H1 (cell line): Measurements from ENCODE around the gene MYO18A. TPM values are rescaled to one million over a fixed set of nuclear protein-coding genes. Genes with fewer than 3 reads are reported as not detected.

Experiments used
- CTCF ChIA-PET: fragments of 300-600 bp; sonication (Branson Sonifier 250); formaldehyde crosslinking; loops from one replicate; lab custom pipeline; 2021; ENCODE audit not compliant: partially characterized antibody; lab: Charles Lee
- POLR2A ChIA-PET: fragments of 300-600 bp; sonication (Branson Sonifier 250); formaldehyde crosslinking; loops from one replicate; lab custom pipeline; 2021; ENCODE audit warnings: inconsistent platforms; ENCODE audit not compliant: partially characterized antibody; lab: Charles Lee
- DNase-seq, 2 experiments: peaks; one replicate each; pipeline versions ENCODE4 v3.0.0 to v3.0.0-alpha.2; 2010 to 2022; ENCODE audit warnings: low spot score in 2 of 2, low read depth in 1 of 2, mixed read lengths in 1 of 2
- FAIRE-seq: peaks from 2 replicates; lab custom pipeline; 2011; peaks lifted over from hg19 to GRCh38; lab: Jason Lieb, UNC
- H2AFZ ChIP-seq: 2 replicates; pipeline ENCODE4 v1.8.1; 2012; ENCODE audit warnings: low read length, inconsistent platforms
- H2AK5ac ChIP-seq: 2 replicates; pipeline ENCODE4 v1.6.1; 2013; ENCODE audit warnings: low read depth, low read length
- H2BK120ac ChIP-seq: replicated peaks from 2 replicates; pipeline ENCODE3; 2013; ENCODE audit warnings: low read depth, low read length, inconsistent platforms
- H2BK12ac ChIP-seq: 2 replicates; pipeline ENCODE4 v1.6.1; 2013; ENCODE audit warnings: low read depth, low read length
- H2BK15ac ChIP-seq: 2 replicates; pipeline ENCODE4 v1.6.1; 2013; ENCODE audit warnings: low read length
- H2BK20ac ChIP-seq: 2 replicates; pipeline ENCODE4 v1.6.1; 2013; ENCODE audit warnings: low read length
- H2BK5ac ChIP-seq: 2 replicates; pipeline ENCODE4 v1.6.1; 2013; ENCODE audit warnings: low read depth, low read length
- H3K14ac ChIP-seq: 2 replicates; pipeline ENCODE4 v1.6.1; 2013; ENCODE audit warnings: inconsistent platforms; ENCODE audit not compliant: insufficient read length
- H3K18ac ChIP-seq: 2 replicates; pipeline ENCODE4 v1.6.1; 2013; ENCODE audit warnings: low read length; ENCODE audit errors: extremely low read depth
- H3K23ac ChIP-seq: 2 replicates; pipeline ENCODE4 v1.6.1; 2013; ENCODE audit warnings: inconsistent platforms; ENCODE audit not compliant: insufficient read length
- H3K23me2 ChIP-seq: 2 replicates; pipeline ENCODE4 v1.6.1; 2013; ENCODE audit warnings: low read depth, low read length
- H3K27ac ChIP-seq: 2 replicates; pipeline ENCODE4 v1.6.1; 2011; ENCODE audit warnings: low read depth, low read length, inconsistent platforms
- H3K27me3 ChIP-seq, 4 experiments: replicated peaks in 1 of 4; 1 replicate in 1 of 4; 2 replicates in 3 of 4; pipeline versions ENCODE4 v1.6.1 to v1.8.1; 2011 to 2013; ENCODE audit warnings: low read length in 3 of 4, mild to moderate bottlenecking in 3 of 4, inconsistent platforms in 2 of 4, mixed read lengths in 2 of 4, moderate library complexity in 1 of 4; ENCODE audit not compliant: control insufficient read depth in 3 of 4, insufficient read depth in 3 of 4; ENCODE audit errors: extremely low read depth in 1 of 4
- H3K36me3 ChIP-seq, 4 experiments: 2 replicates each; pipeline versions ENCODE4 v1.6.1 to v1.8.1; 2011 to 2013; ENCODE audit warnings: mild to moderate bottlenecking in 4 of 4, low read length in 3 of 4, moderate library complexity in 2 of 4, control low read depth in 1 of 4, inconsistent platforms in 1 of 4; ENCODE audit not compliant: insufficient read depth in 4 of 4, control insufficient read depth in 2 of 4
- H3K4ac ChIP-seq: replicated peaks from 2 replicates; pipeline ENCODE3; 2013; ENCODE audit warnings: low read length, low read depth, mixed read lengths, inconsistent platforms; ENCODE audit not compliant: insufficient read length
- H3K4me1 ChIP-seq, 4 experiments: replicated peaks in 1 of 4; 1 replicate in 1 of 4; 2 replicates in 3 of 4; pipeline versions ENCODE4 v1.6.1 to v1.8.1; 2011 to 2013; ENCODE audit warnings: low read length in 3 of 4, inconsistent platforms in 2 of 4, mixed read lengths in 1 of 4; ENCODE audit not compliant: insufficient read depth in 4 of 4, control insufficient read depth in 3 of 4
- H3K4me2 ChIP-seq, 2 experiments: 2 replicates each; pipeline versions ENCODE4 v1.6.1 to v1.8.1; 2011 to 2013; ENCODE audit warnings: low read depth in 2 of 2, low read length in 2 of 2, control low read depth in 1 of 2, inconsistent platforms in 1 of 2, mild to moderate bottlenecking in 1 of 2; ENCODE audit not compliant: insufficient read depth in 1 of 2
- H3K4me3 ChIP-seq, 4 experiments: fragments of 200-600, 300-600 bp in 1 of 4; sonication (generic), shearing (Covaris generic), sonication (Bioruptor Twin) in 1 of 4; 2 replicates each; pipeline versions ENCODE4 v1.5.1 to v1.8.1; 2011 to 2016; ENCODE audit warnings: low read length in 4 of 4, low read depth in 3 of 4, control low read depth in 2 of 4, inconsistent platforms in 2 of 4, mild to moderate bottlenecking in 2 of 4, mixed read lengths in 1 of 4, moderate library complexity in 1 of 4; ENCODE audit not compliant: insufficient read depth in 2 of 4; ENCODE audit errors: extremely low read depth in 1 of 4
- H3K56ac ChIP-seq: replicated peaks from 2 replicates; pipeline ENCODE3; 2013; ENCODE audit warnings: low read depth, mild to moderate bottlenecking, mixed read lengths, low read length, inconsistent platforms; ENCODE audit not compliant: insufficient read length
- H3K79me1 ChIP-seq: 2 replicates; pipeline ENCODE4 v1.6.1; 2013; ENCODE audit warnings: low read depth, low read length, control low read depth
- H3K79me2 ChIP-seq, 2 experiments: 2 replicates each; pipeline versions ENCODE4 v1.6.1 to v1.8.1; 2012 to 2013; ENCODE audit warnings: low read length in 2 of 2, mild to moderate bottlenecking in 2 of 2, inconsistent platforms in 1 of 2; ENCODE audit not compliant: insufficient read depth in 2 of 2, control insufficient read depth in 1 of 2
- H3K9ac ChIP-seq, 4 experiments: replicated peaks in 1 of 4; 1 replicate in 1 of 4; 2 replicates in 3 of 4; pipeline versions ENCODE4 v1.6.1 to v1.8.1; 2011 to 2013; ENCODE audit warnings: low read depth in 3 of 4, low read length in 3 of 4, control low read depth in 2 of 4, mild to moderate bottlenecking in 2 of 4, moderate library complexity in 2 of 4, inconsistent platforms in 1 of 4; ENCODE audit errors: extremely low read depth in 1 of 4
- H3K9me3 ChIP-seq, 2 experiments: 2 replicates each; pipeline versions ENCODE4 v1.6.1 to v1.8.1; 2012 to 2013; ENCODE audit warnings: mild to moderate bottlenecking in 2 of 2, moderate library complexity in 2 of 2, control low read depth in 1 of 2, inconsistent platforms in 1 of 2, low read depth in 1 of 2, low read length in 1 of 2, mixed read lengths in 1 of 2; ENCODE audit not compliant: insufficient read depth in 2 of 2
- H4K20me1 ChIP-seq, 2 experiments: replicated peaks in 1 of 2; 2 replicates each; pipeline versions ENCODE3 to v1.8.1; 2011 to 2013; ENCODE audit warnings: inconsistent platforms in 2 of 2, low read length in 2 of 2, mild to moderate bottlenecking in 1 of 2; ENCODE audit not compliant: insufficient read depth in 2 of 2, control insufficient read depth in 1 of 2
- H4K5ac ChIP-seq: 2 replicates; pipeline ENCODE4 v1.6.1; 2013; ENCODE audit warnings: low read length, low read depth, mixed read lengths, inconsistent platforms; ENCODE audit not compliant: insufficient read length
- H4K8ac ChIP-seq: 2 replicates; pipeline ENCODE4 v1.8.0; 2013; ENCODE audit warnings: mild to moderate bottlenecking, moderate library complexity, low read length, inconsistent platforms; ENCODE audit not compliant: insufficient read depth; ENCODE audit errors: extremely low read depth
- H4K91ac ChIP-seq: replicated peaks from 2 replicates; pipeline ENCODE3; 2013; ENCODE audit warnings: low read length, mixed read lengths, inconsistent platforms; ENCODE audit not compliant: insufficient read length
- E2F6 ChIP-seq: IDR thresholded peaks from 2 replicates; pipeline ENCODE4 v1.6.1; 2012; ENCODE audit warnings: inconsistent platforms
- GABPA ChIP-seq: IDR thresholded peaks from 2 replicates; pipeline ENCODE4 v1.6.1; 2011; ENCODE audit warnings: mild to moderate bottlenecking, low read length, moderate library complexity, borderline replicate concordance; ENCODE audit not compliant: insufficient read depth
- MAFK ChIP-seq: IDR thresholded peaks from 2 replicates; pipeline ENCODE4 v1.6.1; 2012; ENCODE audit warnings: low read depth, mild to moderate bottlenecking, improper control_type of control experiment, low read length
- NANOG ChIP-seq: IDR thresholded peaks from 2 replicates; pipeline ENCODE4 v1.6.1; 2011; ENCODE audit warnings: low read length, low read depth, mild to moderate bottlenecking, inconsistent platforms; ENCODE audit not compliant: insufficient read depth, poor library complexity, severe bottlenecking
- PHF8 ChIP-seq: fragments of 200-600 bp; sonication (generic); conservative IDR thresholded peaks from 2 replicates; pipeline ENCODE4 v1.7.1; 2012; ENCODE audit warnings: low read depth, mild to moderate bottlenecking, inconsistent platforms, low read length, moderate library complexity
- POLR2A ChIP-seq, 2 experiments: IDR thresholded peaks; 1 replicate in 1 of 2; 2 replicates in 1 of 2; pipeline ENCODE4 v1.6.1; 2011; ENCODE audit warnings: low read depth in 2 of 2, low read length in 2 of 2, mild to moderate bottlenecking in 2 of 2; ENCODE audit errors: control extremely low read depth in 1 of 2
- RFX5 ChIP-seq: IDR thresholded peaks from 2 replicates; pipeline ENCODE4 v1.6.1; 2011; ENCODE audit warnings: low read depth, low read length, improper control_type of control experiment, borderline replicate concordance
- SAP30 ChIP-seq: fragments of 300-600 bp; sonication (generic); IDR thresholded peaks from 2 replicates; pipeline ENCODE4 v1.7.1; 2012; ENCODE audit warnings: low read length, moderate library complexity, mild to moderate bottlenecking, inconsistent platforms; ENCODE audit not compliant: insufficient read depth, insufficient replicate concordance
- SP4 ChIP-seq: IDR thresholded peaks from 2 replicates; pipeline ENCODE4 v1.6.1; 2012; ENCODE audit warnings: low read length, inconsistent platforms
- WGBS, 2 experiments: shearing (Covaris generic) in 1 of 2; methylation state at CpG; one replicate each; pipeline versions ENCODE4 v1.1.6 to v1.1.7; 2013 to 2015; ENCODE audit warnings: low lambda C conversion rate in 2 of 2, mixed read lengths in 2 of 2, inconsistent platforms in 1 of 2, low coverage in 1 of 2, missing lambda C conversion rate in 1 of 2; ENCODE audit not compliant: insufficient replicate concordance in 2 of 2, insufficient coverage in 1 of 2, insufficient read length in 1 of 2; ENCODE audit errors: extremely low coverage in 1 of 2, missing lambda C conversion rate in 1 of 2; 5-methylcytosine and 5-hydroxymethylcytosine counted together
- polyA plus RNA-seq, 7 experiments: library from polyadenylated mRNA; depleted of rRNA in 3 of 7; stranded (reverse) in 5 of 7; unstranded in 2 of 7; fragments of >200 nt in 5 of 7; fragments of 200-250 nt in 2 of 7; gene quantifications; 1 replicate in 5 of 7; 2 replicates in 1 of 7; 4 replicates in 1 of 7; pipeline versions ENCODE4 v1.2.1 to v1.2.3, GENCODE V29; 2011 to 2013; ENCODE audit warnings: missing spikeins in 2 of 7, mixed read lengths in 2 of 7
- total RNA-seq: library from RNA; stranded (reverse); fragmentation: NEBNext Ultra II Directional; extraction: Animal tissue kit (Norgen Biotek cat#: 25700); gene quantifications from 2 replicates; pipeline ENCODE4 v1.2.1, GENCODE V29; 2021

MYO18A gene
- total and polyA plus RNA-seq, 2 of the 8 experiments (the other 6 are each of a cell fraction or from before 2014, with no cell fraction given): 7.6 to 43.8 TPM

GRCh38 chr17:29210879-29211278 is 30.7 kb upstream of the MYO18A start:
- Histone ChIP-seq H2BK15ac (no peak overlapping the region), H2AK5ac (no peak overlapping the region), H3K56ac (no peak overlapping the region), H3K4ac (no peak overlapping the region), H3K4me2 (no peak overlapping the region), H2BK20ac (no peak overlapping the region), H3K23me2 (no peaks in the 10 kb centered on the region), H4K8ac (no peak overlapping the region), H4K91ac (no peak overlapping the region), H3K18ac (no peak overlapping the region), H3K9me3 (no peaks in the 10 kb centered on the region), H3K79me2 (no peaks in the 10 kb centered on the region), H3K79me1 (no peaks in the 10 kb centered on the region), H3K4me1 (peaks cover 0 to 7% (median 3%) of the 10 kb centered on the region in 4 experiments; a peak in 6 of 7 replicates), H3K14ac (no peak overlapping the region), H3K23ac (no peak overlapping the region), H2BK5ac (no peak overlapping the region), H2AFZ (no peak overlapping the region), H4K20me1 (no peaks in the 10 kb centered on the region), H4K5ac (no peak overlapping the region), H3K27ac (no peak overlapping the region), H3K36me3 (no peaks in the 10 kb centered on the region), H3K9ac (no peak overlapping the region), H2BK120ac (no peak overlapping the region), H2BK12ac (no peak overlapping the region), H3K27me3 (no peaks in the 10 kb centered on the region), H3K4me3 (no peak overlapping the region)
- WGBS, 2 experiments: 96% methylated on average over 2 of the region's 2 CpGs; no CpG with 5 or more reads in 1 of the 2 experiments
- TF ChIP-seq E2F6 (no peak), MAFK (no peak), PHF8 (no peak), POLR2A (IDR thresholded peaks at IDR 0.05; ENCODE audit: control extremely low read depth in 1 of 2, low read depth in 2 of 2, low read length in 2 of 2) (no peak), SAP30 (no peak), RFX5 (no peak), GABPA (no peak), SP4 (no peak), NANOG (no peak)
- CTCF ChIA-PET: interaction anchor here (0.9 to 18.3 kb wide), 6 partner anchors 8 to 87 kb away, joined by 3 to 333 read pairs (median 9); no protein-coding TSS in a partner anchor
- DNase-seq (no peak), FAIRE-seq (no peak)
- POLR2A ChIA-PET: interaction anchor here (1.4 kb wide), 1 partner anchor 82 kb away, joined by 3 read pairs; no protein-coding TSS in a partner anchor
